ENCODE data around the gene QSOX2. TPM values are rescaled to one million over a fixed set of nuclear protein-coding genes. Genes with fewer than 3 reads are reported as not detected.

The QSOX2 gene
- total RNA-seq, 4 donors from 2014 or later, result 10.2 to 15.8 (median 12.1) TPM

- no peak for DNase-seq (ENCODE audit: low spot score in 2 of 2)
- no peak overlapping the region for H3K4me3 ChIP-seq
- no peak for TF ChIP-seq POLR2AphosphoS5 (IDR thresholded peaks at IDR 0.05)
- TF ChIP-seq CTCF (IDR thresholded peaks at IDR 0.05), result no peak
- no peak for TF ChIP-seq POLR2A (IDR thresholded peaks at IDR 0.05)
- TF ChIP-seq EP300 (IDR thresholded peaks at IDR 0.05), result no peak
- 70% methylated on average over 5 of the region's 6 CpGs for WGBS
- H3K27ac ChIP-seq, result no peak overlapping the region
- H3K4me1 ChIP-seq, result no peaks in the 10 kb centered on the region
- no peaks in the 10 kb centered on the region for H3K9me3 ChIP-seq
- peaks cover 39% of the 10 kb centered on the region for H3K27me3 ChIP-seq
- no peaks in the 10 kb centered on the region for H3K36me3 ChIP-seq
Observed at GRCh38 chr9:136169495-136169894, 76.1 kb downstream of the QSOX2 start.

GRCh38 chr9:136163248-136163850 is 82.3 kb downstream of the QSOX2 start:
- WGBS, result 47% methylated on average over 1 of the region's 1 CpG

GRCh38 chr9:136160995-136161610 is 84.5 kb downstream of the QSOX2 start:
- no peak for DNase-seq (ENCODE audit: low spot score in 2 of 2)
- Histone ChIP-seq H3K4me1 (no peaks in the 10 kb centered on the region), H3K9me3 (no peaks in the 10 kb centered on the region), H3K4me3 (no peak overlapping the region), H3K27me3 (peaks cover 46% of the 10 kb centered on the region), H3K36me3 (no peaks in the 10 kb centered on the region), H3K27ac (no peak overlapping the region)
- TF ChIP-seq EP300 (IDR thresholded peaks at IDR 0.05) (no peak), CTCF (IDR thresholded peaks at IDR 0.05) (peak in 1 of 2 donors; percentile 6)
- WGBS, result 67% methylated on average over 7 of the region's 10 CpGs

More at GRCh38 chr9:136163248-136163850, 82.3 kb downstream of the QSOX2 start:
- Histone ChIP-seq H3K4me1 (no peaks in the 10 kb centered on the region), H3K27ac (no peak overlapping the region), H3K4me3 (no peak overlapping the region), H3K9me3 (no peaks in the 10 kb centered on the region), H3K36me3 (no peaks in the 10 kb centered on the region), H3K27me3 (peaks cover 27% of the 10 kb centered on the region)
- TF ChIP-seq CTCF (IDR thresholded peaks at IDR 0.05) (no peak), POLR2A (IDR thresholded peaks at IDR 0.05) (no peak), POLR2AphosphoS5 (IDR thresholded peaks at IDR 0.05) (no peak), EP300 (IDR thresholded peaks at IDR 0.05) (no peak)
- no peak for DNase-seq (ENCODE audit: low spot score in 2 of 2)

GRCh38 chr9:136160381-136160841 is 85.2 kb downstream of the QSOX2 start:
- H3K27me3 ChIP-seq, result peaks cover 53% of the 10 kb centered on the region
- TF ChIP-seq POLR2A (IDR thresholded peaks at IDR 0.05) (no peak), CTCF (IDR thresholded peaks at IDR 0.05) (no peak), POLR2AphosphoS5 (IDR thresholded peaks at IDR 0.05) (no peak)
- WGBS, result 83% methylated on average over 9 of the region's 12 CpGs

GRCh38 chr9:136159851-136160250 is 85.8 kb downstream of the QSOX2 start:
- Histone ChIP-seq H3K36me3 (no peaks in the 10 kb centered on the region), H3K9me3 (no peaks in the 10 kb centered on the region), H3K4me1 (no peaks in the 10 kb centered on the region), H3K27me3 (peaks cover 59% of the 10 kb centered on the region), H3K4me3 (no peak overlapping the region), H3K27ac (no peak overlapping the region)
- DNase-seq (ENCODE audit: low spot score in 2 of 2), result no peak
- TF ChIP-seq POLR2A (IDR thresholded peaks at IDR 0.05) (no peak), CTCF (IDR thresholded peaks at IDR 0.05) (no peak), EP300 (IDR thresholded peaks at IDR 0.05) (no peak), POLR2AphosphoS5 (IDR thresholded peaks at IDR 0.05) (no peak)
- 91% methylated on average over 15 of the region's 16 CpGs for WGBS

More at GRCh38 chr9:136160381-136160841, 85.2 kb downstream of the QSOX2 start:
- Histone ChIP-seq H3K9me3 (no peaks in the 10 kb centered on the region), H3K27ac (no peak overlapping the region), H3K4me3 (no peak overlapping the region), H3K4me1 (no peaks in the 10 kb centered on the region), H3K36me3 (no peaks in the 10 kb centered on the region)
- no peak for DNase-seq (ENCODE audit: low spot score in 2 of 2)

Measured in suprapubic skin (tissue), 4 donors.